Neural progenitor cell (in vitro differentiated cells): ENCODE results near the gene PDIA3. TPM values are rescaled to one million over a fixed set of nuclear protein-coding genes. Genes with fewer than 3 reads are reported as not detected.
"Not testable (repeated sequence)": the region's sequence is repeated elsewhere in the genome, so short reads cannot be mapped to it uniquely, and the experiment has no call there.

Experiments
- DNase-seq: peaks from one replicate; pipeline ENCODE4 v3.0.0-alpha.2; 2016; ENCODE audit warnings: low spot score
- H2AFZ ChIP-seq: fragments of 200-600 bp; sonication (generic); replicated peaks from 2 replicates; pipeline ENCODE4 v1.6.1; 2016; ENCODE audit warnings: antibody characterized with exemption
- H3F3A ChIP-seq: fragments of 200-600 bp; sonication (generic); 2 replicates; pipeline ENCODE4 v1.6.1; 2016; ENCODE audit warnings: antibody characterized with exemption, low read depth
- H3K27ac ChIP-seq: fragments of 200-600 bp; sonication (generic); 2 replicates; pipeline ENCODE4 v1.5.1; 2016; ENCODE audit warnings: mild to moderate bottlenecking
- H3K27me3 ChIP-seq: fragments of 200-600 bp; sonication (generic); 2 replicates; pipeline ENCODE4 v1.6.1; 2016; ENCODE audit warnings: mild to moderate bottlenecking, moderate library complexity
- H3K36me3 ChIP-seq: fragments of 200-600 bp; sonication (generic); 2 replicates; pipeline ENCODE4 v1.5.1; 2016
- H3K4me1 ChIP-seq: fragments of 200-600 bp; sonication (generic); 2 replicates; pipeline ENCODE4 v1.6.1; 2016; ENCODE audit warnings: mixed run types
- H3K4me2 ChIP-seq: fragments of 200-600 bp; sonication (generic); 2 replicates; pipeline ENCODE4 v1.6.1; 2016
- H3K4me3 ChIP-seq: fragments of 200-600 bp; sonication (generic); 2 replicates; pipeline ENCODE4 v1.5.1; 2016
- H3K79me2 ChIP-seq: fragments of 200-600 bp; sonication (generic); 2 replicates; pipeline ENCODE4 v1.6.1; 2016; ENCODE audit warnings: low read depth
- H3K9ac ChIP-seq: fragments of 200-600 bp; sonication (generic); 2 replicates; pipeline ENCODE4 v1.6.1; 2016
- H3K9me3 ChIP-seq: fragments of 200-600 bp; sonication (generic); 2 replicates; pipeline ENCODE4 v1.5.1; 2016; ENCODE audit warnings: low read depth
- H4K20me1 ChIP-seq: fragments of 200-600 bp; sonication (generic); 2 replicates; pipeline ENCODE4 v1.6.1; 2016; ENCODE audit warnings: low read depth
- H3K27ac Mint-ChIP-seq: 3 replicates; pipeline ENCODE4 v1.8.0; 2021; ENCODE audit warnings: mixed read lengths
- H3K27me3 Mint-ChIP-seq: 2 replicates; pipeline ENCODE4 v1.8.0; 2022; ENCODE audit warnings: low read depth, mild to moderate bottlenecking, inconsistent platforms, moderate library complexity, mixed read lengths; ENCODE audit not compliant: insufficient read depth
- H3K36me3 Mint-ChIP-seq: 3 replicates; pipeline ENCODE4 v1.8.0; 2021; ENCODE audit warnings: mixed read lengths
- H3K4me1 Mint-ChIP-seq: 3 replicates; pipeline ENCODE4 v1.8.0; 2021; ENCODE audit warnings: mixed read lengths
- H3K4me3 Mint-ChIP-seq: 3 replicates; pipeline ENCODE4 v1.8.0; 2021; ENCODE audit warnings: mild to moderate bottlenecking, moderate library complexity, mixed read lengths
- H3K9me3 Mint-ChIP-seq: 3 replicates; pipeline ENCODE4 v1.8.0; 2020; ENCODE audit warnings: mixed read lengths
- EZH2 ChIP-seq: fragments of 200-600 bp; sonication (generic); IDR thresholded peaks from 2 replicates; pipeline ENCODE4 v1.6.1; 2017; ENCODE audit warnings: antibody characterized with exemption, mild to moderate bottlenecking, moderate library complexity
- EZH2phosphoT487 ChIP-seq: fragments of 200-600 bp; sonication (generic); IDR thresholded peaks from 2 replicates; pipeline ENCODE4 v1.6.1; 2017; ENCODE audit warnings: antibody characterized with exemption
- microRNA counts: library from miRNA; unstranded; fragments of <30 nt; microRNA quantifications from one replicate; lab custom pipeline; 2016
- microRNA-seq: library from miRNA; unstranded; fragments of <30 nt; microRNA quantifications from one replicate; pipeline ENCODE4, GENCODE V29; 2016
- small RNA-seq: library from RNA; depleted of rRNA; stranded (forward); fragments of <200 nt; gene quantifications from one replicate; pipeline ENCODE3, GENCODE V24; 2015
- total RNA-seq: library from RNA; depleted of rRNA; stranded (reverse); fragments of >200 nt; gene quantifications from 2 replicates; pipeline ENCODE4 v1.2.3, GENCODE V29; 2015; ENCODE audit warnings: low replicate concordance
- TF ChIP-seq, protein P1 (sequence below): fragments of 200-600 bp; sonication (generic); IDR thresholded peaks from 2 replicates; pipeline ENCODE4 v1.5.1; 2017; ENCODE audit warnings: antibody characterized with exemption, mild to moderate bottlenecking

The PDIA3 gene
- total RNA-seq, 1 donor from 2014 or later = 315 TPM

DNA sequence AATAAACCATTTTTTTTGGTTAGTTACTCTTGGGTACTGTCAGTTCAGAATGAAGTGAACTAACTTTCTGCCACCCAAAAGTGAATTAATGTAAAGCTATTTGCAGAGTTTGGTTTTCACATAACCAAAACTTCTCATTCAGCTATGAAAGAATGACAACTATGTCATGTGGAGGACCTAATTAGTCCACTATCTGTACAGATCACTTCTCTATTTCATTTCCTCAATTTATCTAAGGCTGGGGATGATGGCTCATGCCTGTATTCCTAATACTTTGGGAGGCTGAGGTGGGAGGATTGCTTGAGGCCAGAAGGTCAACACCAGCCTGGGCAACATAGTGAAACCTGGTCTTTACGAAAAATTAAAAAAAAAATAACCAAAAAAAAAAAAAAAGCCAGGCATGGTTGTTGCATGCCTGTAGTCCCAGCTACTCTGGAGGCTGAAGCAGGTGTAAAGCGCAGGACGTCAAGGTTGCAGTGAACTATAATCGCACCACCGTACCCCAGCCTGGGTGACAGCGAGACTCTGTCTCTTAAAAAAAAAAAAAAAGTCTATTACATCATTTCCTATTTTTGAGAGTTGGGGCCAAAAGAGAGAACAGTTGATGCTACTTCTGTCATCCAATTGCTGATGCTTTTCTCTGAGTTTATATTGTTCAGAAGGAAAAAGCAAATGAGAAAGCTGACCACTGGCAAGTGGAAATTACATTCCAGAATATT, 62.9 kb downstream of the PDIA3 start:
- Mint-ChIP-seq H3K27ac (no peak overlapping the region), H3K27me3 (peaks cover 2% of the 10 kb centered on the region), H3K4me3 (no peak overlapping the region), H3K4me1 (no peaks in the 10 kb centered on the region), H3K36me3 (peaks cover 32% of the 10 kb centered on the region), H3K9me3 (no peaks in the 10 kb centered on the region)
- H3K79me2 ChIP-seq = no peaks in the 10 kb centered on the region
- no peaks in the 10 kb centered on the region for H3K9me3 ChIP-seq
- no peak for DNase-seq
- no peak overlapping the region for H3K4me3 ChIP-seq
- TF ChIP-seq, protein P1, sequence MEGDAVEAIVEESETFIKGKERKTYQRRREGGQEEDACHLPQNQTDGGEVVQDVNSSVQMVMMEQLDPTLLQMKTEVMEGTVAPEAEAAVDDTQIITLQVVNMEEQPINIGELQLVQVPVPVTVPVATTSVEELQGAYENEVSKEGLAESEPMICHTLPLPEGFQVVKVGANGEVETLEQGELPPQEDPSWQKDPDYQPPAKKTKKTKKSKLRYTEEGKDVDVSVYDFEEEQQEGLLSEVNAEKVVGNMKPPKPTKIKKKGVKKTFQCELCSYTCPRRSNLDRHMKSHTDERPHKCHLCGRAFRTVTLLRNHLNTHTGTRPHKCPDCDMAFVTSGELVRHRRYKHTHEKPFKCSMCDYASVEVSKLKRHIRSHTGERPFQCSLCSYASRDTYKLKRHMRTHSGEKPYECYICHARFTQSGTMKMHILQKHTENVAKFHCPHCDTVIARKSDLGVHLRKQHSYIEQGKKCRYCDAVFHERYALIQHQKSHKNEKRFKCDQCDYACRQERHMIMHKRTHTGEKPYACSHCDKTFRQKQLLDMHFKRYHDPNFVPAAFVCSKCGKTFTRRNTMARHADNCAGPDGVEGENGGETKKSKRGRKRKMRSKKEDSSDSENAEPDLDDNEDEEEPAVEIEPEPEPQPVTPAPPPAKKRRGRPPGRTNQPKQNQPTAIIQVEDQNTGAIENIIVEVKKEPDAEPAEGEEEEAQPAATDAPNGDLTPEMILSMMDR = no peak
- no peak for TF ChIP-seq EZH2phosphoT487
- no peak for TF ChIP-seq EZH2
- H3K36me3 ChIP-seq = peaks cover 19% of the 10 kb centered on the region
- no peaks in the 10 kb centered on the region for H3K27me3 ChIP-seq
- H3F3A ChIP-seq = peaks cover 20% of the 10 kb centered on the region
- H3K4me1 ChIP-seq = no peaks in the 10 kb centered on the region
- no peak overlapping the region for H3K27ac ChIP-seq
- H3K9ac ChIP-seq = no peak overlapping the region
- no peaks in the 10 kb centered on the region for H4K20me1 ChIP-seq
- H3K4me2 ChIP-seq = no peak overlapping the region
- H2AFZ ChIP-seq = no peak overlapping the region

DNA sequence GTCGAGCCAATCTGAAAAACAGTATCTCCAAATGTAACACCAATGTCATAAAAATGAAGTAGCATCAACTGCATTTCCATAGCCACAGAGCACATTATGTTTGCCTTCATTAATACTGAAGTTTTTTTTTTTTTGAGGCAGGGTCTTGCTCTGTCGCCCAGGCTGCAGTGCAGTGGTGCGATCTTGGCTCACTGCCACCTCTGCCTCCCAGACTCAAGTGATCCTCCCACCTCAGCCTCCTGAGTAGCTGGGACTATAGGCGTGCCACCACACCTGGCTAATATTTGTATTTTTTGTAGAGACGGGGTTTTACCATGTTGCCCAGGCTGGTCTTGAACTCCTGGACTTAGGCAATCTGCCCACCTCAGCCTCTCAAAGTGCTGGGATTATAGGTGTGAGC, 68.8 kb downstream of the PDIA3 start:
- H3K4me2 ChIP-seq, H3K9me3 ChIP-seq, H3K4me3 ChIP-seq, H3K4me1 Mint-ChIP-seq, H3K27ac ChIP-seq, H3K27me3 ChIP-seq, H3K9ac ChIP-seq, H3K4me1 ChIP-seq, DNase-seq, H2AFZ ChIP-seq, H3K36me3 ChIP-seq, H3K27ac Mint-ChIP-seq, H3F3A ChIP-seq, H3K4me3 Mint-ChIP-seq, H3K27me3 Mint-ChIP-seq, H3K9me3 Mint-ChIP-seq: not testable (repeated sequence)
- Histone ChIP-seq H3K79me2 (peaks cover 29% of the 10 kb centered on the region), H4K20me1 (peaks cover 13% of the 10 kb centered on the region)
- H3K36me3 Mint-ChIP-seq = peaks cover 29% of the 10 kb centered on the region

DNA sequence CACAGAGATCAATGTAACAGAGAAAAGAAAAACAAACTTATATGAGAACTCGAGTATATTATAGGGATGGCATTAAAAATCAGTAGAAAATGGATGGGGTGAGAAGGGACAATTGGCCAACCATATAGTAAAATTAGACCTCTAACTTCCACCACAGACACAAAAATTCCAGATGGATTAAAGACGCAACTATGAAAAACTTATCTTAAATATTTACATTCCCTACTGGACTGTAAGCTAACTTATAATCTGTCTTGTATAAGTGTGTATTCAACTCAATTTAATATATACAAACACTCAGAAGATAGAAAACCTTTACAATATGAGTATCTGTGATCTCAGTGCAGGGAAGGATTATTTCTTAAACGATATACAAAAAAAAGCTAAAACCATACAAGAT, 75.3 kb downstream of the PDIA3 start:
- peaks cover 73% of the 10 kb centered on the region for H3K79me2 ChIP-seq
- Mint-ChIP-seq H3K4me1 (peaks cover 9% of the 10 kb centered on the region), H3K4me3 (peak overlapping the region; percentile 21), H3K36me3 (peaks cover 10% of the 10 kb centered on the region), H3K27me3 (peaks cover 2% of the 10 kb centered on the region), H3K9me3 (peaks cover 5% of the 10 kb centered on the region), H3K27ac (no peak overlapping the region)
- H3K9me3 ChIP-seq = peaks cover 5% of the 10 kb centered on the region
- peaks cover 16% of the 10 kb centered on the region for H4K20me1 ChIP-seq
- no peak overlapping the region for H3K27ac ChIP-seq
- no peak overlapping the region for H2AFZ ChIP-seq
- TF ChIP-seq EZH2phosphoT487 (no peak), EZH2 (no peak)
- TF ChIP-seq, protein P1 = no peak
- peaks cover 3% of the 10 kb centered on the region for H3K4me1 ChIP-seq
- no peaks in the 10 kb centered on the region for H3K27me3 ChIP-seq
- peaks cover 18% of the 10 kb centered on the region for H3F3A ChIP-seq
- H3K9ac ChIP-seq = no peak overlapping the region
- no peak for DNase-seq
- no peak overlapping the region for H3K4me3 ChIP-seq
- H3K4me2 ChIP-seq = no peak overlapping the region
- H3K36me3 ChIP-seq = peaks cover 8% of the 10 kb centered on the region

MicroRNAs encoded within 50 kb of the gene (microRNA counts, 767-probe panel; counts per million panel counts)
- 460 counts per million, percentile 90 among the panel's probes with 10 or more counts for microRNA hsa-miR-1282 (lab: Ali Mortazavi, UCI)

Small RNA genes lying within 50 kb of the gene (microRNA-seq; reads per million reads assigned to microRNA genes)
- gene MIR1282 = not detected

Small RNA genes lying within 50 kb of the gene (small RNA-seq; reads per million reads assigned to genes)
- gene MIR1282 = not detected
- not detected for gene RNU6-353P
- not detected for gene RNU6-354P

Other genes with a start within 250 kb of the PDIA3 start
- gene MAP1A, start 228.8 kb upstream of the PDIA3 start, total RNA-seq = 4.0 and 8.2 TPM in 2 replicates
- gene PPIP5K1, start 156.2 kb upstream of the PDIA3 start, total RNA-seq = 17.0 and 35.6 TPM in 2 replicates
- gene CKMT1B, start 152.4 kb upstream of the PDIA3 start, total RNA-seq = 4.4 and 4.6 TPM in 2 replicates
- gene STRC, start 127.6 kb upstream of the PDIA3 start, total RNA-seq = 0.09 and 1.7 TPM in 2 replicates
- 1.1 and 1.5 TPM in 2 replicates for gene CATSPER2, start 97.6 kb upstream of the PDIA3 start, total RNA-seq
- gene CKMT1A, start 52.6 kb upstream of the PDIA3 start, total RNA-seq = 1.7 and 2.3 TPM in 2 replicates
- gene ELL3, start 30.5 kb downstream of the PDIA3 start, total RNA-seq = 3.1 and 5.1 TPM in 2 replicates
- gene SERF2, start 45.9 kb downstream of the PDIA3 start, total RNA-seq = 249 and 430 TPM in 2 replicates
- 0.50 TPM in 1 of 2 replicates, not detected in the other for gene SERINC4, start 53.8 kb downstream of the PDIA3 start, total RNA-seq
- gene HYPK, start 54.2 kb downstream of the PDIA3 start, total RNA-seq = 6.7 and 8.3 TPM in 2 replicates
- gene MFAP1, start 78.3 kb downstream of the PDIA3 start, total RNA-seq = 42.4 and 47.3 TPM in 2 replicates
- gene WDR76, start 80.6 kb downstream of the PDIA3 start, total RNA-seq = 31.5 and 32.6 TPM in 2 replicates